Tongue (tissue), 2 donors: ENCODE measurements around the gene STOX2. TPM values are rescaled to one million over a fixed set of nuclear protein-coding genes. Genes with fewer than 3 reads are reported as not detected.

Experiments used
- DNase-seq: peaks from one replicate; pipeline ENCODE4 v3.0.0-alpha.2; 2015
- total RNA-seq: library from RNA; depleted of rRNA; stranded (reverse); fragments of >200 nt; gene quantifications from one replicate; pipeline ENCODE4 v1.2.3, GENCODE V29; 2014

The STOX2 gene, protein sequence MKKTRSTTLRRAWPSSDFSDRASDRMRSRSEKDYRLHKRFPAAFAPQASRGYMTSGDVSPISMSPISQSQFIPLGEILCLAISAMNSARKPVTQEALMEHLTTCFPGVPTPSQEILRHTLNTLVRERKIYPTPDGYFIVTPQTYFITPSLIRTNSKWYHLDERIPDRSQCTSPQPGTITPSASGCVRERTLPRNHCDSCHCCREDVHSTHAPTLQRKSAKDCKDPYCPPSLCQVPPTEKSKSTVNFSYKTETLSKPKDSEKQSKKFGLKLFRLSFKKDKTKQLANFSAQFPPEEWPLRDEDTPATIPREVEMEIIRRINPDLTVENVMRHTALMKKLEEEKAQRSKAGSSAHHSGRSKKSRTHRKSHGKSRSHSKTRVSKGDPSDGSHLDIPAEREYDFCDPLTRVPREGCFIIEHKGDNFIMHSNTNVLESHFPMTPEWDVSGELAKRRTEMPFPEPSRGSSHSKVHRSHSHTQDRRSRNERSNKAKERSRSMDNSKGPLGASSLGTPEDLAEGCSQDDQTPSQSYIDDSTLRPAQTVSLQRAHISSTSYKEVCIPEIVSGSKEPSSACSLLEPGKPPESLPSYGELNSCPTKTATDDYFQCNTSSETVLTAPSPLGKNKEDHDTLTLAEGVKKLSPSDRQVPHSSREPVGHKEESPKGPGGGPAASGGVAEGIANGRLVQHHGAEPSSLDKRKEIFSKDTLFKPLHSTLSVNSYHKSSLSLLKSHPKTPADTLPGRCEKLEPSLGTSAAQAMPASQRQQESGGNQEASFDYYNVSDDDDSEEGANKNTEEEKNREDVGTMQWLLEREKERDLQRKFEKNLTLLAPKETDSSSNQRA (N-terminal part only)
- 37.6 TPM for total RNA-seq

DNA sequence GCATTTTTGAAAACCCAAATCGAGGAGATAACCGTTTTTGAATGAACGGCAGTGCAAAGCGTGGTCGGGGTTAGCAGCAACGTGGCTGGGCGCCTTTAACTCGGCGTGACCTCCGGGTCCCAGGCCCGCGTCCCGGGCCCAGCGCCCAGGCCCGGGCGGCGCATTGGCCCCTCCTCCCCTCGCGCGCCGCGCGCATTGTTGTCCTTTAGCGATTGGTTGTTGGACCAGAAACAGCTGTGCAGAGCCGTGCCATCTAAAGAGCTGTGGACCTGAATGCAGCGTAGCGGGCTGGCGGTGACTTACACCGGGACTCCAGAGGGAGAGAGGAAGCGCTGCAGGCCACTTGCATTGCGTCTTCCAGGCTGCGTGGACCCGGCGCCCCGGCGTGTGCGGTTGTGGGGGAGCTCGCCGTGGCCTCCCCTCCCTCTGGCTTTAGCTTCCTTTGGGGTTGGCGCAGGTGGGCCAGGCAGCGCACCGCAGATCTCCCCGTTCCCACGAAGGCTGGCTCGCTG lies at the start of gene STOX2:
Gene STOX2 (plus strand): TSS at position 227 of the 512 bp plus-strand sequence. CDS start 1,484 bp downstream, outside the sequence.
- peak; percentile 90 for DNase-seq

GRCh38 chr4:183855323-183856190 lies 49.5 kb upstream of the STOX2 start:
- peak; percentile 60 for DNase-seq

DNA sequence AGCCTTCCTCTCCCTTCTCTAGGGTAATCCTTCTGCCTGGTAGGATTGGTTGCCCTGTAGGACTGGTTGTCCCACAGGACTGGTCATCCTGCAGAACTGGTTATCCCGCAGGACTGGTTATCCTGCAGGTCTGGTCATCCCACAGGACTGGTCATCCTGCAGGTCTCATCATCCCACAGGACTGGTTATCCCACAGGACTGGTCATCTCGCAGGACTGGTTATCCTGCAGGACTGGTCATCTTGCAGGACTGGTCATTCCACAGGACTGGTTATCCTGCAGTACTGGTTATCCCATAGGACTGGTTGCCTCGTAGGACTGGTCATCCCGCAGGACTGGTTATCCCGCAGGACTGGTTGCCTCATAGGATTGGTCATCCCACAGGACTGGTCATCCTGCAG lies 48.1 kb upstream of the STOX2 start:
- DNase-seq = no peak

GRCh38 chr4:183858011-183858615 lies 47.0 kb upstream of the STOX2 start:
- no peak for DNase-seq

DNA sequence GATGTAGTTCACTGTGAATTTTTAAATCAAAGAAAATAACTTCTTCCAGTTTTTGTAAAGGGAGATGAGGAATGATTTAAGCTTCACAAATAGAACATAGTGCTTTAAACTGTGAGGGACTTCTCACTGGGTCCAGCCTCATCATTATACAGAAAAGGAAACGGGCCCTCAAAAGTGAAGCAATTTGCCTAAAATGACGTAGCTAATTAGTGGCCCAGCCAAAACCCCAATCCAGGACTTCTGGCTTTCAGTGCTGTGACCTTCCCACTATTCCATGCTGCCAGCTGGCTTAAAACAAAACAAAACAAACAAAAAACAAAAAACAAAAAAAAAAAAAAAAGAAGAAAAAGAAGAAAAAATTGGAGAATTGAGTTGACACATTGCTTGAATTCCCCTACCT lies 45.0 kb upstream of the STOX2 start:
- no peak for DNase-seq

DNA sequence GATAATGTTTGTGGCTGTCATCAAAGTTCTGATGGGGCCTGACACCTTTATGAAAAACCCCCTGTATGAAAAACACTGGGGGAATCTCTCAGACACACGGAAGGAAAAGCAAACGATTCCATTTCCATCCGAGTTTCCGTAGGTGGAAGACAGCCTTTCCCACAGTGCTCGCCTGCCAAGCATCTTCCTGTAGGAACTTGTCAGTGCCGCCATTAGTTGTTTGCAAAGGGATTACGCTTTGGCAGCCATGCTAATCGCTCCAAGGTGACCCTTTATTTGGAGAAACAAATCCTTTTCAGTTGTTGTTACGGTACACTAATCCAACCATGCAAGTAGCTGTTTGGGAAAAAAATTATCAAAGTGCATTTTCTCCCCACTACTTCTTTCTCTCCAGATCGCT lies 44.4 kb upstream of the STOX2 start:
- peak; percentile 84 for DNase-seq

DNA sequence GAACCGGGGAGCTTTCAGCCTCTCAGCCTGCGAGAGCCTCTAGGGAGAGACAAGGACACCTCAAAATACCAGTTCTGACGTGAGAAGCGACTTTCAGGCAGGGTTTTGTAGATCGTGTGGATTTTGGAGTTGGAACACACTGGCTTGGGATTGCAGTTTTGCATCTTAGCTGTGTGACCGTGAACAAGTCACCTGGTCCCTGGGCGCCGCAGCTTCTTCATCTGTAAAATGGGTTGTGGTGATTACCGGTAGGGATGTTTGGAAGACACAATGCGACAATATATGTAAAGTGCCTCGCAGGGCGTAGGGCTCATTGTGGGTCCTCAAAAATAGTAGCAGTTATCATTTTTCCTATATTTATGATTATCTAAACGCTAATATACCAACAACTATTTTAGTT lies 43.7 kb upstream of the STOX2 start:
- DNase-seq = no peak

- peak; percentile 25 for DNase-seq
Measured at GRCh38 chr4:183863155-183863825, 41.8 kb upstream of the STOX2 start.

GRCh38 chr4:183867247-183867646 lies 37.9 kb upstream of the STOX2 start:
- no peak for DNase-seq

DNA sequence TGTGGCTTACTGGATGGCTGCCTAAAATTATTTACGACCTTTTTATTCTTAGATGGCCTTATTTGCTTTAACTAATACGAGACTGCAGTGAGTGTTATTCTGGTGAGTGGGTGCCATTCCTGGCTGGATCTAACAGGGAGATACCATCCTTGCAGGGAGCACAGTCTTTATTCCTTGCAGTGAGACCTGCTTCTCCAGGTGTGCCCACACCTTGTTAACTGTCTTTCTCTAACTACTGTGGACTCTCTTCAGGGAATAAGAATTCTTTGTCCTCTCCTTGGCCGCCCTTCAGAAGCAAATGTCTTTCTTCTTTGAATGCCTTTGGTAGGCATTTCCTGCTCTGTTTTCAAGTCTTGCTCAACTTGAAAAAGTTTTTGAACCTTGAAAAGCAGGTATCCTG lies 34.1 kb upstream of the STOX2 start:
- no peak for DNase-seq

- no peak for DNase-seq
Measured at GRCh38 chr4:183871581-183871980, 33.5 kb upstream of the STOX2 start.

DNA sequence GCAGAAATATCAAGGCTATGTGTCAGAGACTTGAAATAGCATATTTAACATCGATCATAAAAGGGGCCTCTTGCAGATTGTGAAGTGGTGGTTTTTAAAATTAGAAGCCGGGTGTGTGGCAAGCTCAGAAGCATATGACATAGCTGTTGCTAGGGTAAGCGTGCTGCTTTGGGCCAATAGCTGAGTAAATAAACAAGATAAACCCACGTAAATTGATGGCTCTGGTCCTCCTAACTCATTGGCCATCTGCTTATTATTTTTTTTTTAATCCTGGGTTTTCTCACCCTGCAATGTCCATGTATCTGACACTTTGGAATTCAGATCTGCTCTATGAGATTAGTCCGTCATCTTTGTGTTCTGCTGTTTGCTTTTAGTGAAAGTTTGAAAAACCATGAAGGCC lies 32.6 kb upstream of the STOX2 start:
- DNase-seq = peak; percentile 26

- no peak for DNase-seq
Measured at GRCh38 chr4:183873409-183874185, 31.5 kb upstream of the STOX2 start.

- no peak for DNase-seq
Measured at GRCh38 chr4:183875251-183875825, 29.8 kb upstream of the STOX2 start.

DNA sequence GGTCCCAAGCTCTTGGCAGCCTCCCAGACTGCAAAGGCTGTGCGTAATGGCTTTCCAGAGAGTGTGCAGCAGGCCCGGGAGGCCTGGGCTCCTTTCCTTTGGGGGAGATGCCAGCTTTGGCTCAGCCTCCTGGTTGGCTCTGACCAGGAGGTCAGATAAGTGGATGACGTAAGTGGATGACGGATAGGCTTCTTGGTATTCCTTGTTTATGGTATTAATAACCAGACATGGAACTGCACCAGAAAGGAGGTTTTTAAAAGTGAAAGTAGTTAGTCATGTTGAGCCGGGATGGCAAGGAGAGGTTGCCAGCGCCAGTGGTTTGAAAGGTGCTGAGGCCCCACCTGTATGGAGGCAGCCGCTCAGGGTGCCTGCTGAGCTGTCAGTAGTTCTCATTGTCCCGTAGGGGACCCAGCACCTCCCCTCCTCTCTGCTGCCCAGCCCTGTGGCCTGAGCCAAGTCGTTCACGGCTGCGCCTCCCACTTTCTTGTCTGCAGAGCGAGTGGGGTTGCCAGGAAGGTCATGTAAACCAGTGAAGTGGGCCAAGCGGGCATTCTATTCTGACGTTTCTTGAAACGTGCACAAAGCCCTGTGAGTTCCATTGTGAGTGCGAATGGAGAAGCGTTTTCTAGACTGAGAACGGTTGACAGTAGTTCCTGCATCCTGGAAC lies 28.7 kb upstream of the STOX2 start:
- peak; percentile 92 for DNase-seq

- no peak for DNase-seq
Measured at GRCh38 chr4:183878251-183878970, 26.7 kb upstream of the STOX2 start.

DNA sequence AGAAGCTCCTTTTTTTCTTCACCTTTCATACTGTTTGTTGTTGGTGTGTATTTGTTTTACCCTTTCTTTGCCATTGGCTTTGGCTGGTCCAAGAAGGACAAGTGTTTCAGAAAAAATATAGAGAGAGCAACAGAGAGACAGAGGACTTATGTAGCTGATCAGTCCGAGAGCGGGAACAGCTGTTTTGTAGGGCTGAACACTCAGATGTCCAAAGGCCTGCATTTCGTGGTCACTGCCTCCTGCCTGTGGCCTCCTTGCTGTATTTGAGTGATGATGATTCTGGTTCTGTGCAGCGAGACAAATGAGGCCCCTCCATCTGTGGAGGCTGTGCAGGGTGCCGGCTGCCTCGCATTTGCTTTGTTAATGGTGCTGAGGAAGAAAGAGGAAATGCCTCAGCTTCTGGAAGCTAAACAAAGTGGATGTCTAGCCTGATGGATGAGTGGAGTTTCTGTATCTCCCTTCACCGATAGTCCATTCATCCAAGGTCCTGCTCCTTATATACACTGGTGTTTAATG lies 19.8 kb upstream of the STOX2 start:
- DNase-seq = no peak

DNA sequence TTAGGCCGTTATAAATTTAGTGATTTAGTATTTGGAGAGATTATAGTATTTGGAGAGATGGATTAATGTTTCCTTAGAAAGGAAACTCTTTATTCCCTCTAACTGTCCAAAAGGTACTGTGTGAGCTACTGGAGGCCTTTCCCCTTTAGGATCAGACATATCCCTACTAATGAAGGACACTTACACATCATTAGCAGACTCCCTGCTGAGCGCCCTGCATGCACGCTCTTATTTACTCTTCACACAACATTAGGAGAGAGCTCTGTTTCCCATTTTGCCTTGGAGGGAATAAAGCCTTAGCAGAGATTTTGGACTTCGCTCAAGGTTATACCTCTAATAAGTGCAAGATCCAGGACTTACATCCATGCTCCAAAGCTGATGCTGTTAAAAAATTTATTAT lies 17.8 kb upstream of the STOX2 start:
- DNase-seq = no peak
